ENCODE data around the gene MRPL17. TPM values are rescaled to one million over a fixed set of nuclear protein-coding genes. Genes with fewer than 3 reads are reported as not detected.

The MRPL17 gene
- total and polyA plus RNA-seq, 4 donors: 14.0 to 21.8 (median 19.0) TPM

GRCh38 chr11:6717426-6717825 lies 34.3 kb upstream of the MRPL17 start:
- H3K4me3 ChIP-seq (ENCODE audit: low read depth in 1 of 3, low read length in 3 of 3): no peak overlapping the region
- no peaks in the 10 kb centered on the region for H3K4me1 ChIP-seq (ENCODE audit: control insufficient read depth in 4 of 4, insufficient read depth in 4 of 4, low read length in 3 of 4)
- no peak overlapping the region for H3K27ac ChIP-seq (ENCODE audit: low read depth in 1 of 2, low read length in 2 of 2)
- TF ChIP-seq FOXA1 (IDR thresholded peaks at IDR 0.05) (no peak), HNF4G (IDR thresholded peaks at IDR 0.05) (no peak), TAF1 (conservative IDR thresholded peaks at IDR 0.05) (no peak), RXRA (IDR thresholded peaks at IDR 0.05) (no peak), JUND (IDR thresholded peaks at IDR 0.05) (no peak), ATF3 (IDR thresholded peaks at IDR 0.05) (no peak), YY1 (IDR thresholded peaks at IDR 0.05) (no peak), GABPA (IDR thresholded peaks at IDR 0.05 in 1 of 2, conservative IDR thresholded peaks at IDR 0.05 in 1 of 2) (no peak), MAX (IDR thresholded peaks at IDR 0.05) (no peak), ZBTB33 (IDR thresholded peaks at IDR 0.05) (no peak), NR2F2 (IDR thresholded peaks at IDR 0.05) (no peak), HNF4A (conservative IDR thresholded peaks at IDR 0.05) (no peak), SP1 (IDR thresholded peaks at IDR 0.05) (no peak), RAD21 (IDR thresholded peaks at IDR 0.05) (no peak), FOXA2 (IDR thresholded peaks at IDR 0.05) (no peak), EGR1 (IDR thresholded peaks at IDR 0.05; ENCODE audit: low read depth in 2 of 2) (no peak)
- TF ChIP-seq, protein P1, sequence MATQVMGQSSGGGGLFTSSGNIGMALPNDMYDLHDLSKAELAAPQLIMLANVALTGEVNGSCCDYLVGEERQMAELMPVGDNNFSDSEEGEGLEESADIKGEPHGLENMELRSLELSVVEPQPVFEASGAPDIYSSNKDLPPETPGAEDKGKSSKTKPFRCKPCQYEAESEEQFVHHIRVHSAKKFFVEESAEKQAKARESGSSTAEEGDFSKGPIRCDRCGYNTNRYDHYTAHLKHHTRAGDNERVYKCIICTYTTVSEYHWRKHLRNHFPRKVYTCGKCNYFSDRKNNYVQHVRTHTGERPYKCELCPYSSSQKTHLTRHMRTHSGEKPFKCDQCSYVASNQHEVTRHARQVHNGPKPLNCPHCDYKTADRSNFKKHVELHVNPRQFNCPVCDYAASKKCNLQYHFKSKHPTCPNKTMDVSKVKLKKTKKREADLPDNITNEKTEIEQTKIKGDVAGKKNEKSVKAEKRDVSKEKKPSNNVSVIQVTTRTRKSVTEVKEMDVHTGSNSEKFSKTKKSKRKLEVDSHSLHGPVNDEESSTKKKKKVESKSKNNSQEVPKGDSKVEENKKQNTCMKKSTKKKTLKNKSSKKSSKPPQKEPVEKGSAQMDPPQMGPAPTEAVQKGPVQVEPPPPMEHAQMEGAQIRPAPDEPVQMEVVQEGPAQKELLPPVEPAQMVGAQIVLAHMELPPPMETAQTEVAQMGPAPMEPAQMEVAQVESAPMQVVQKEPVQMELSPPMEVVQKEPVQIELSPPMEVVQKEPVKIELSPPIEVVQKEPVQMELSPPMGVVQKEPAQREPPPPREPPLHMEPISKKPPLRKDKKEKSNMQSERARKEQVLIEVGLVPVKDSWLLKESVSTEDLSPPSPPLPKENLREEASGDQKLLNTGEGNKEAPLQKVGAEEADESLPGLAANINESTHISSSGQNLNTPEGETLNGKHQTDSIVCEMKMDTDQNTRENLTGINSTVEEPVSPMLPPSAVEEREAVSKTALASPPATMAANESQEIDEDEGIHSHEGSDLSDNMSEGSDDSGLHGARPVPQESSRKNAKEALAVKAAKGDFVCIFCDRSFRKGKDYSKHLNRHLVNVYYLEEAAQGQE (IDR thresholded peaks at IDR 0.05): no peak
- TF ChIP-seq, protein P2, sequence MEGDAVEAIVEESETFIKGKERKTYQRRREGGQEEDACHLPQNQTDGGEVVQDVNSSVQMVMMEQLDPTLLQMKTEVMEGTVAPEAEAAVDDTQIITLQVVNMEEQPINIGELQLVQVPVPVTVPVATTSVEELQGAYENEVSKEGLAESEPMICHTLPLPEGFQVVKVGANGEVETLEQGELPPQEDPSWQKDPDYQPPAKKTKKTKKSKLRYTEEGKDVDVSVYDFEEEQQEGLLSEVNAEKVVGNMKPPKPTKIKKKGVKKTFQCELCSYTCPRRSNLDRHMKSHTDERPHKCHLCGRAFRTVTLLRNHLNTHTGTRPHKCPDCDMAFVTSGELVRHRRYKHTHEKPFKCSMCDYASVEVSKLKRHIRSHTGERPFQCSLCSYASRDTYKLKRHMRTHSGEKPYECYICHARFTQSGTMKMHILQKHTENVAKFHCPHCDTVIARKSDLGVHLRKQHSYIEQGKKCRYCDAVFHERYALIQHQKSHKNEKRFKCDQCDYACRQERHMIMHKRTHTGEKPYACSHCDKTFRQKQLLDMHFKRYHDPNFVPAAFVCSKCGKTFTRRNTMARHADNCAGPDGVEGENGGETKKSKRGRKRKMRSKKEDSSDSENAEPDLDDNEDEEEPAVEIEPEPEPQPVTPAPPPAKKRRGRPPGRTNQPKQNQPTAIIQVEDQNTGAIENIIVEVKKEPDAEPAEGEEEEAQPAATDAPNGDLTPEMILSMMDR (IDR thresholded peaks at IDR 0.05; ENCODE audit: low read depth, low read length, missing input control): no peak
- no peak overlapping the region for H3K9ac ChIP-seq (ENCODE audit: low read depth in 1 of 2, low read length in 2 of 2)
- no peaks in the 10 kb centered on the region for H3K9me3 ChIP-seq (ENCODE audit: control insufficient read depth in 4 of 4, low read length in 3 of 4)
- no peak for DNase-seq (ENCODE audit: low spot score)
- WGBS: 90% methylated on average over 3 of the region's 3 CpGs
- no peaks in the 10 kb centered on the region for H3K36me3 ChIP-seq (ENCODE audit: control insufficient read depth in 4 of 4, insufficient read depth in 3 of 4, low read depth in 1 of 4, low read length in 3 of 4)
- H3K27me3 ChIP-seq (ENCODE audit: control insufficient read depth in 4 of 4, insufficient read depth in 4 of 4, low read length in 3 of 4): no peaks in the 10 kb centered on the region

Measured in liver (tissue), 9 donors.